HepG2 (cell line): ENCODE results near the gene CHCHD5. TPM values are rescaled to one million over a fixed set of nuclear protein-coding genes. Genes with fewer than 3 reads are reported as not detected.

ENCODE experiments used
- ATAC-seq: fragments of 200-7000 bp; cut with Tn5 transposase; 3 replicates; pipeline ENCODE4 v1.9.1; 2020; ENCODE audit warnings: mild to moderate bottlenecking, moderate library complexity
- BruUV-seq: library from RNA; stranded (reverse); fragments of 400-500 nt; replicated peaks from 2 replicates; lab custom pipeline; 2021; lab: Mats Ljungman, UMichigan
- CTCF ChIA-PET: fragments of 300-600 bp; formaldehyde crosslinking; extraction: SDS; loops from one replicate; lab custom pipeline; 2021; ENCODE audit warnings: low total read pairs, inconsistent platforms, low intra/inter-chr PET ratio; lab: Yijun Ruan, JAX
- POLR2A ChIA-PET: fragments of 350-600 bp; sonication (Branson Sonifier 250); formaldehyde crosslinking; loops from one replicate; lab custom pipeline; 2020; ENCODE audit warnings: antibody characterized with exemption, inconsistent platforms; lab: Yijun Ruan, JAX
- DNase-seq: peaks from one replicate; pipeline ENCODE4 v3.0.0-alpha.2; 2015; ENCODE audit warnings: low spot score
- FAIRE-seq: peaks from 3 replicates; lab custom pipeline; 2011; peaks lifted over from hg19 to GRCh38; lab: Jason Lieb, UNC
- H2AFZ ChIP-seq: one replicate; pipeline ENCODE4 v1.6.1; 2011; ENCODE audit warnings: low read length, inconsistent platforms
- H3K27ac ChIP-seq: fragments of 300-600 bp; 3 replicates; pipeline ENCODE4 v1.8.0; 2011; ENCODE audit warnings: mixed run types, mild to moderate bottlenecking, mixed read lengths, low read length, inconsistent platforms; ENCODE audit not compliant: insufficient read depth; ENCODE audit errors: extremely low read length
- H3K27me3 ChIP-seq, 2 experiments: fragments of 200-600 bp in 1 of 2; 2 replicates in 1 of 2; 3 replicates in 1 of 2; pipeline versions ENCODE4 v1.6.0 to v1.8.0; 2011; ENCODE audit warnings: low read length in 2 of 2, mild to moderate bottlenecking in 2 of 2, moderate library complexity in 2 of 2, inconsistent platforms in 1 of 2; ENCODE audit not compliant: insufficient read depth in 2 of 2, control insufficient read depth in 1 of 2
- H3K36me3 ChIP-seq, 2 experiments: fragments of 200-600 bp in 1 of 2; replicated peaks in 1 of 2; 2 replicates in 1 of 2; 3 replicates in 1 of 2; pipeline versions ENCODE4 v1.5.1 to v1.8.0; 2011; ENCODE audit warnings: low read length in 2 of 2, inconsistent platforms in 1 of 2; ENCODE audit not compliant: insufficient read depth in 2 of 2, control insufficient read depth in 1 of 2
- H3K4me1 ChIP-seq: 2 replicates; pipeline ENCODE4 v1.5.1; 2012; ENCODE audit warnings: low read length, inconsistent platforms; ENCODE audit not compliant: insufficient read depth
- H3K4me2 ChIP-seq: 2 replicates; pipeline ENCODE4 v1.6.0; 2011; ENCODE audit warnings: low read depth, low read length, inconsistent platforms
- H3K4me3 ChIP-seq, 3 experiments: fragments of 200-600 bp in 1 of 3; sonication (generic), shearing (Covaris generic) in 1 of 3; replicated peaks in 1 of 3; 2 replicates each; pipeline ENCODE4 v1.5.1; 2011 to 2016; ENCODE audit warnings: low read length in 3 of 3, inconsistent platforms in 2 of 3, low read depth in 2 of 3, mild to moderate bottlenecking in 2 of 3, control low read depth in 1 of 3, mixed read lengths in 1 of 3; ENCODE audit not compliant: insufficient read depth in 1 of 3
- H3K79me2 ChIP-seq: one replicate; pipeline ENCODE4 v1.6.1; 2011; ENCODE audit warnings: low read length, inconsistent platforms; ENCODE audit not compliant: insufficient read depth
- H3K9ac ChIP-seq: 2 replicates; pipeline ENCODE4 v1.6.0; 2011; ENCODE audit warnings: mild to moderate bottlenecking, low read depth, low read length, inconsistent platforms; ENCODE audit not compliant: insufficient read depth
- H3K9me3 ChIP-seq: 2 replicates; pipeline ENCODE4 v1.5.1; 2012; ENCODE audit warnings: mild to moderate bottlenecking, low read length
- H4K20me1 ChIP-seq: 2 replicates; pipeline ENCODE4 v1.6.0; 2011; ENCODE audit warnings: inconsistent platforms, mild to moderate bottlenecking, low read length, moderate library complexity; ENCODE audit not compliant: insufficient read depth
- CENPT ChIP-seq: sonication (generic); formaldehyde crosslinking; IDR thresholded peaks from 2 replicates; pipeline ENCODE4 v1.8.0; 2022; ENCODE audit warnings: low read depth, mild to moderate bottlenecking, moderate library complexity, missing genetic modification reagents
- HNRNPL ChIP-seq: fragments of 200-400 bp; formaldehyde crosslinking; IDR thresholded peaks from 2 replicates; pipeline ENCODE4 v1.6.1; 2017; ENCODE audit warnings: mild to moderate bottlenecking, low read depth, low read length
- KLF12 ChIP-seq: sonication (generic); formaldehyde crosslinking; IDR thresholded peaks from 2 replicates; pipeline ENCODE4 v1.4.0; 2020; ENCODE audit warnings: missing genetic modification reagents, borderline replicate concordance
- ZC3H4 ChIP-seq: sonication (generic); formaldehyde crosslinking; IDR thresholded peaks from 2 replicates; pipeline ENCODE4 v1.4.0; 2020; ENCODE audit warnings: missing genetic modification reagents, borderline replicate concordance
- ZNF354B ChIP-seq: sonication (generic); formaldehyde crosslinking; IDR thresholded peaks from 2 replicates; pipeline ENCODE4 v1.8.0; 2022; ENCODE audit warnings: mild to moderate bottlenecking, missing genetic modification reagents
- ZNF510 ChIP-seq: sonication (generic); formaldehyde crosslinking; IDR thresholded peaks from 2 replicates; pipeline ENCODE4 v1.4.0; 2020; ENCODE audit warnings: low read depth, mild to moderate bottlenecking, missing genetic modification reagents
- ZNF572 ChIP-seq: sonication (generic); formaldehyde crosslinking; IDR thresholded peaks from 2 replicates; pipeline ENCODE4 v1.5.1; 2020; ENCODE audit warnings: mild to moderate bottlenecking, missing genetic modification reagents
- WGBS: methylation state at CpG from one replicate; pipeline ENCODE4 v1.1.6; 2017; ENCODE audit warnings: low lambda C conversion rate; 5-methylcytosine and 5-hydroxymethylcytosine counted together
- in situ Hi-C: cut with HindIII; loops from 2 replicates; pipeline ENCODE4 v1.10.0; 2017; ENCODE audit warnings: low pct_unique_long_range_greater_than_20kb; ENCODE audit not compliant: extremely low pct_ligation_motif_present
- intact Hi-C: fragments of 100-400 bp; cut with micrococcal nuclease; formaldehyde crosslinking; loops from one replicate; pipeline ENCODE4 v1.10.0; 2022; ENCODE audit not compliant: unreplicated experiment
- polyA plus RNA-seq, 8 experiments: library from polyadenylated mRNA; depleted of rRNA in 3 of 8; stranded (reverse) in 7 of 8; unstranded in 1 of 8; fragments of >200 nt; fragmentation: Illumina TruSeq in 4 of 8; extraction: Trizol in 4 of 8; gene quantifications; 2 replicates each; pipeline versions ENCODE4 v1.2.1 to v1.2.3, GENCODE V29; 2011 to 2016; ENCODE audit warnings: low read depth in 4 of 8, missing spikeins in 1 of 8, mixed read lengths in 1 of 8; ENCODE audit not compliant: insufficient read depth in 1 of 8
- total RNA-seq, 5 experiments: library from RNA; depleted of rRNA; stranded (reverse); fragments of >200 nt; fragmentation: Illumina TruSeq; extraction: Trizol; gene quantifications; 2 replicates each; pipeline ENCODE4 v1.2.3, GENCODE V29; 2016; ENCODE audit warnings: low read depth in 1 of 5
- TF ChIP-seq, protein P1 (sequence below): sonication (generic); formaldehyde crosslinking; IDR thresholded peaks from 2 replicates; pipeline ENCODE4 v1.4.0; 2020; ENCODE audit warnings: mild to moderate bottlenecking, missing genetic modification reagents

The CHCHD5 gene
- total and polyA plus RNA-seq, 2 of the 13 experiments (the other 11 are each of a cell fraction or from before 2014, with no cell fraction given), result 19.0 to 23.9 TPM

DNA sequence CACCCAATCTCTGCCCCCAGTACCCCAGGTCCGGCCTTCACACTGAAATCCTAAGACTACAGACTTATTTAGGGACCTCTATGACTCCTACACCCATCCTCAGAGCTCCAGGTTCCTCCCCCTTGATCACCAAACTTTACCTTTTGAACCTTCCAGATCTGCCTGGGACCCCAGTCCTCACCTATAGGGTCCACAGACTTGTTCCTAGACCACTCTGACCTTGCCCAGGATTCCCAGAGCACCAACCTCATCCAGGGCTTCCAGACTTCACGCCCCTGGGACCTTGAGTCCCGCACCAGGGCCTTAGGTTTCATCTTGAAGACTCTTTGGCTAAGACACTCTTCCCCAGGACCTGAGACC lies 462 bp downstream of the CHCHD5 start (continued):
- TF ChIP-seq ZNF354B (CRISPR knock-in tag) (peak; percentile 82; the same call in 1 of the 2 replicates), ZC3H4 (CRISPR knock-in tag) (peak; percentile 10; the same call in 1 of the 2 replicates), CENPT (CRISPR knock-in tag) (no peak)

DNA sequence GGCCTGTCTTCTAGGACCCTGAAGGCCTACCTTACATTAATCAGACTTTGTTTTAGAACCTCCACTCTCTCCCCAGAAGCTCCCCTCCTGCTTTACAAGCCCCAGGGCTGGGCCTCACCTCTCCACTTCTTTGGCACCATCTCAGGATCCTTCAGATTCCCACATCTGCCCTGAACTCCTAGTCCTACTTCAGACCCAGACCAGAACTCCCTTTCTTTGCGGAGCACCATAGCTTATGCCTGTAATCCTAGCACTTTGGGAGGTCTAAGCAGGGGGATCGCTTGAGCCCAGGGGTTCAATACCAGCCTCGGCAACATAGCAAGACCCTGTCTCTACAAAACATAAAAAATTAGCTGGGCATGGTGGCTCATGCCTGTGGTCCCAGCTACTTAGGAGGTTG lies 991 bp downstream of the CHCHD5 start:
- no peak for ATAC-seq
- no peak for DNase-seq
- TF ChIP-seq ZNF510 (CRISPR knock-in tag) (0 out of 2 replicates have a peak, but pooled peaks have one; percentile 39), HNRNPL (no peak), KLF12 (CRISPR knock-in tag) (no peak), ZNF572 (CRISPR knock-in tag) (0 out of 2 replicates have a peak, but pooled peaks have one; percentile 43)
- TF ChIP-seq, protein P1, sequence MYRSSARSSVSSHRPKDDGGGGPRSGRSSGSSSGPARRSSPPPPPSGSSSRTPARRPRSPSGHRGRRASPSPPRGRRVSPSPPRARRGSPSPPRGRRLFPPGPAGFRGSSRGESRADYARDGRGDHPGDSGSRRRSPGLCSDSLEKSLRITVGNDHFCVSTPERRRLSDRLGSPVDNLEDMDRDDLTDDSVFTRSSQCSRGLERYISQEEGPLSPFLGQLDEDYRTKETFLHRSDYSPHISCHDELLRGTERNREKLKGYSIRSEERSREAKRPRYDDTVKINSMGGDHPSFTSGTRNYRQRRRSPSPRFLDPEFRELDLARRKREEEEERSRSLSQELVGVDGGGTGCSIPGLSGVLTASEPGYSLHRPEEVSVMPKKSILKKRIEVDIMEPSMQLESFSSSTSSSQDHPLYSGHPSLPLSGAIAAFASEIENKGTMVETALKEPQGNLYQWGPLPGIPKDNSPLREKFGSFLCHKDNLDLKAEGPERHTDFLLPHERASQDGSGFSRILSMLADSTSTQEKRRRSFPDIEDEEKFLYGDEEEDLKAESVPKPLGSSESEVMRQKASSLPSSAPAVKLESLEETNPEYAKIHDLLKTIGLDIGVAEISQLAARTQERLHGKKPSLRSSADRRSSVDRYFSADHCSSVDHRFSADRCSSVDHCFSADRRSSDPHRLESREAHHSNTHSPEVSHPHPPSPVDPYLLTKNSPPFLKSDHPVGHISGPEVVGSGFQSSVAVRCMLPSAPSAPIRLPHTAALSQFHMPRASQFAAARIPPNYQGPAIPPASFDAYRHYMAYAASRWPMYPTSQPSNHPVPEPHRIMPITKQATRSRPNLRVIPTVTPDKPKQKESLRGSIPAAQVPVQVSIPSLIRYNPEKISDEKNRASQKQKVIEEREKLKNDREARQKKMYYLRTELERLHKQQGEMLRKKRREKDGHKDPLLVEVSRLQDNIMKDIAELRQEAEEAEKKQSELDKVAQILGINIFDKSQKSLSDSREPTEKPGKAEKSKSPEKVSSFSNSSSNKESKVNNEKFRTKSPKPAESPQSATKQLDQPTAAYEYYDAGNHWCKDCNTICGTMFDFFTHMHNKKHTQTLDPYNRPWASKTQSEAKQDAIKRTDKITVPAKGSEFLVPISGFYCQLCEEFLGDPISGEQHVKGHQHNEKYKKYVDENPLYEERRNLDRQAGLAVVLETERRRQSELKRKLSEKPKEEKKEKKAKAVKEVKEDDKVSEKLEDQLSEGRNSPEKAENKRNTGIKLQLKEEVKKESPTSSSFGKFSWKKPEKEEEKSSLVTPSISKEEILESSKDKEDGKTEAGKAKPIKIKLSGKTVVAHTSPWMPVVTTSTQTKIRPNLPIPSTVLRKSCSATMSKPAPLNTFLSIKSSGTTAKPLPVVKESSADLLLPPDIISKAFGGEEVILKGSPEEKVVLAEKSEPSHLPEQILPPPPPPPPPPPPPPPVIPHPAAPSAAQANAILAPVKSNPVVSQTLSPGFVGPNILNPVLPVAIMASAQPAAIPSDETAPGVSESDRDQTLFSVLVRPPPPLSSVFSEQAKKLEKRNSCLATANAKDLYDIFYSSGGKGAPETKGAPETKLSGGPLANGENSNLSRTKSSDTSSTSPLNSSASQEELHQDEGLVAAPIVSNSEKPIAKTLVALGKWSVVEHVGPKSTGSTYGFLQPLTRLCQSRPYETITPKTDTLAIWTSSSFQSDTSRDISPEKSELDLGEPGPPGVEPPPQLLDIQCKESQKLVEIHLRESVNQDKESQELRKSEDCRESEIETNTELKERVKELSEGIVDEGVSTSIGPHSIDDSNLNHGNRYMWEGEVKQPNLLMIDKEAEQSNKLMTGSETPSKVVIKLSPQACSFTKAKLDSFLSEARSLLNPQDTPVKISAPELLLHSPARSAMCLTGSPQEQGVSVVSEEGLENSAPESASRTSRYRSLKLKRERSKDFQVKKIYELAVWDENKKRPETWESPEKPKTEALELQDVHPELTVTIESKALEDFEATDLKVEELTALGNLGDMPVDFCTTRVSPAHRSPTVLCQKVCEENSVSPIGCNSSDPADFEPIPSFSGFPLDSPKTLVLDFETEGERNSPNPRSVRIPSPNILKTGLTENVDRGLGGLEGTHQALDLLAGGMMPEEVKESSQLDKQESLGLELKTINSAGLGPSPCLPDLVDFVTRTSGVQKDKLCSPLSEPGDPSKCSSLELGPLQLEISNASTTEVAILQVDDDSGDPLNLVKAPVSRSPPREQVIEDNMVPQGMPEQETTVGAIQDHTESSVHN (CRISPR knock-in tag), result 0 out of 2 replicates have a peak, but pooled peaks have one; percentile 3
- no peaks in the 10 kb centered on the region for H3K9me3 ChIP-seq
- H3K4me1 ChIP-seq, result peaks cover 40% of the 10 kb centered on the region
- in situ Hi-C loops (no loop called here), intact Hi-C loops (loop anchor here (10.0 kb wide), 1 partner anchor 331 kb away; the partner anchor contains the start of gene ZC3H8)
- no peaks in the 10 kb centered on the region for H4K20me1 ChIP-seq
- CTCF ChIA-PET, result no interaction called here
- WGBS, result 88% methylated on average over 3 of the region's 3 CpGs
- POLR2A ChIA-PET, result interaction anchor here (0.8 to 3.3 kb wide), 7 partner anchors 15 to 464 kb away, joined by 3 to 35 read pairs (median 8); partner anchors contain the start of gene SLC20A1
- H3K79me2 ChIP-seq, result peaks cover 10% of the 10 kb centered on the region
- H3K4me2 ChIP-seq, result peak overlapping the region; percentile 91
- no peak for FAIRE-seq
- no peak overlapping the region for H2AFZ ChIP-seq
- H3K36me3 ChIP-seq, result peaks cover 9 to 15% of the 10 kb centered on the region in 2 experiments; a peak in 4 of 5 replicates
- H3K27me3 ChIP-seq, result peaks cover 0 to 4% of the 10 kb centered on the region in 2 experiments; a peak in 1 of 5 replicates
- no TSS peak for BruUV-seq
- peak overlapping the region; percentile 76 to 95 (median 87) for H3K4me3 ChIP-seq
- H3K9ac ChIP-seq, result peak overlapping the region; percentile 97
- peak overlapping the region; percentile 97 for H3K27ac ChIP-seq
